GM23338 (cell line): ENCODE results near the gene ACAN. TPM values are rescaled to one million over a fixed set of nuclear protein-coding genes. Genes with fewer than 3 reads are reported as not detected.

Source experiments
- ATAC-seq: fragments of 200-7000 bp; cut with Tn5 transposase; 3 replicates; pipeline ENCODE4 v1.9.1; 2020
- DNase-seq: peaks from one replicate; pipeline ENCODE4 v3.0.0-alpha.2; 2015; ENCODE audit warnings: low spot score
- H2AFZ ChIP-seq: fragments of 200-600 bp; sonication (generic); 2 replicates; pipeline ENCODE4 v1.8.0; 2016; ENCODE audit warnings: antibody characterized with exemption, mild to moderate bottlenecking, moderate library complexity
- H3F3A ChIP-seq: fragments of 200-600 bp; sonication (generic); replicated peaks from 2 replicates; pipeline ENCODE4 v1.8.0; 2017; ENCODE audit warnings: antibody characterized with exemption, mixed run types, low read depth
- H3K27ac ChIP-seq: fragments of 200-600 bp; sonication (generic); 2 replicates; pipeline ENCODE4 v1.6.1; 2016; ENCODE audit warnings: low read depth
- H3K27me3 ChIP-seq: fragments of 200-600 bp; sonication (generic); 2 replicates; pipeline ENCODE4 v1.8.0; 2016; ENCODE audit warnings: mild to moderate bottlenecking, mixed run types, moderate library complexity; ENCODE audit not compliant: insufficient read depth
- H3K36me3 ChIP-seq: fragments of 200-600 bp; sonication (generic); 2 replicates; pipeline ENCODE4 v1.8.0; 2016; ENCODE audit warnings: mild to moderate bottlenecking; ENCODE audit not compliant: insufficient read depth
- H3K4me1 ChIP-seq: fragments of 200-600 bp; sonication (generic); 2 replicates; pipeline ENCODE4 v1.8.0; 2016; ENCODE audit warnings: mild to moderate bottlenecking, moderate library complexity; ENCODE audit not compliant: insufficient read depth
- H3K4me2 ChIP-seq: fragments of 200-600 bp; sonication (generic); 2 replicates; pipeline ENCODE4 v1.7.1; 2017; ENCODE audit warnings: mixed run types
- H3K4me3 ChIP-seq: fragments of 200-600 bp; sonication (generic); 2 replicates; pipeline ENCODE4 v1.6.1; 2016; ENCODE audit warnings: mixed run types
- H3K79me2 ChIP-seq: fragments of 200-600 bp; sonication (generic); replicated peaks from 2 replicates; pipeline ENCODE4 v1.8.0; 2017; ENCODE audit warnings: mild to moderate bottlenecking; ENCODE audit not compliant: insufficient read depth
- H3K9me2 ChIP-seq: fragments of 200-600 bp; sonication (generic); 2 replicates; pipeline ENCODE4 v1.8.0; 2017; ENCODE audit not compliant: insufficient read depth
- H4K20me1 ChIP-seq: fragments of 200-600 bp; sonication (generic); replicated peaks from 2 replicates; pipeline ENCODE4 v1.8.0; 2017; ENCODE audit warnings: mild to moderate bottlenecking; ENCODE audit not compliant: insufficient read depth
- H3K27ac Mint-ChIP-seq: 2 replicates; pipeline ENCODE4 v1.8.0; 2020; ENCODE audit warnings: inconsistent platforms, mild to moderate bottlenecking, moderate library complexity, mixed read lengths
- H3K27me3 Mint-ChIP-seq: 3 replicates; pipeline ENCODE4 v1.8.0; 2022; ENCODE audit warnings: low read depth, mild to moderate bottlenecking, moderate library complexity, mixed read lengths, inconsistent platforms; ENCODE audit not compliant: insufficient read depth, poor library complexity
- H3K36me3 Mint-ChIP-seq: 3 replicates; pipeline ENCODE4 v1.8.0; 2021; ENCODE audit warnings: low read depth, mild to moderate bottlenecking, inconsistent platforms, moderate library complexity, mixed read lengths
- H3K4me1 Mint-ChIP-seq: 3 replicates; pipeline ENCODE4 v1.8.0; 2020; ENCODE audit warnings: mild to moderate bottlenecking, inconsistent platforms, mixed read lengths
- H3K4me3 Mint-ChIP-seq: 3 replicates; pipeline ENCODE4 v1.8.0; 2021; ENCODE audit warnings: moderate library complexity, mild to moderate bottlenecking, inconsistent platforms, mixed read lengths
- H3K9me3 Mint-ChIP-seq: 3 replicates; pipeline ENCODE4 v1.8.0; 2020; ENCODE audit warnings: moderate library complexity, mild to moderate bottlenecking, inconsistent platforms, mixed read lengths
- CREB1 ChIP-seq: fragments of 250-450 bp; sonication (Bioruptor Pico); IDR thresholded peaks from 2 replicates; pipeline ENCODE4 v1.5.0; 2020; ENCODE audit warnings: low read depth, mild to moderate bottlenecking, moderate library complexity
- CTCF ChIP-seq, 2 experiments: fragments of 200-600 bp in 1 of 2; sonication (generic) in 1 of 2; conservative IDR thresholded peaks; 2 replicates each; pipeline versions ENCODE4 v1.5.1 to v1.6.1; 2016 to 2017; ENCODE audit warnings: antibody characterized with exemption in 2 of 2, low read depth in 2 of 2, mild to moderate bottlenecking in 2 of 2, moderate library complexity in 1 of 2
- ETS1 ChIP-seq: IDR thresholded peaks from 2 replicates; pipeline ENCODE4 v1.6.1; 2016; ENCODE audit warnings: antibody characterized with exemption
- EZH2 ChIP-seq: fragments of 200-600 bp; sonication (generic); IDR thresholded peaks from one replicate; pipeline ENCODE4 v1.8.0; 2017; ENCODE audit warnings: antibody characterized with exemption, mild to moderate bottlenecking, low read depth; ENCODE audit not compliant: unreplicated experiment
- EZH2phosphoT487 ChIP-seq: fragments of 200-600 bp; sonication (generic); IDR thresholded peaks from one replicate; pipeline ENCODE4 v1.8.1; 2018; ENCODE audit warnings: antibody characterized with exemption; ENCODE audit not compliant: unreplicated experiment
- NANOG ChIP-seq: IDR thresholded peaks from 2 replicates; pipeline ENCODE4 v1.6.1; 2016; ENCODE audit warnings: antibody characterized with exemption, borderline replicate concordance
- POLR2AphosphoS5 ChIP-seq: IDR thresholded peaks from 2 replicates; pipeline ENCODE4 v1.6.1; 2016; ENCODE audit warnings: antibody characterized with exemption, low read depth
- STAT1 ChIP-seq: IDR thresholded peaks from one replicate; pipeline ENCODE4 v1.6.1; 2016; ENCODE audit warnings: antibody characterized with exemption; ENCODE audit not compliant: unreplicated experiment
- polyA plus RNA-seq: library from polyadenylated mRNA; unstranded; fragments of >200 nt; fragmentation: Nextera tagmentation; extraction: Ambion mirVana; gene quantifications from 2 replicates; pipeline ENCODE4 v1.2.1, GENCODE V29; 2016
- total RNA-seq: library from RNA; depleted of rRNA; stranded (reverse); fragments of >200 nt; shearing (Covaris generic); gene quantifications from 2 replicates; pipeline ENCODE4 v1.2.3, GENCODE V29; 2014

ACAN gene
- total and polyA plus RNA-seq, 2 experiments from 2014 or later = 2.5 to 4.9 TPM

DNA sequence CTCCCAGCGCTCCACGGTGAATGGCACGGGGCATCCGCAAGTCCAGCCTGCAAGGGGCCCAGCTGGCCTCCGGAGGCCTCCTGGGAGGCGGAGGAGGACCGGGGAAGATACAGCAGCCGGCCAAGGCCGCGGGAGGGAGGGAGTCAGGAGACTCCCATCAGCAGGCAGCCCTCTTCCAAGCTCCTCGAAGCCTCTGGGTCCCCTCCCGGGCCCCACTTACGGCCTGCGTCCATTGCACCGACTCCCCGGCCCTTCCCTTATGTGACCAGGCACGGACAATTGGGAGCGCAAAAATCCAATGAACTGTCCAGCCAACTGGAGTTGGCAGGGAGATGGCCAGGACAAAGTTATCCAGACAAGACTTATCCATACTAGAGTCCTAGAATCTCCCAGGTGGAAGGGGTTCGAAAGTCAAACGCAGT, 109.3 kb downstream of the ACAN start (continued):
- TF ChIP-seq ETS1 = no peak
- TF ChIP-seq NANOG = no peak
- no peak for TF ChIP-seq CREB1

- Histone ChIP-seq H4K20me1 (peaks cover 31% of the 10 kb centered on the region), H3K79me2 (peaks cover 48% of the 10 kb centered on the region), H3F3A (0 out of 2 replicates have a peak, but pooled peaks cover 3% of the 10 kb centered on the region), H3K9me2 (no peaks in the 10 kb centered on the region), H2AFZ (0 out of 2 replicates have a peak within 1 kb of the TSS, but pooled peaks have one; percentile 28), H3K4me2 (peak within 1 kb of the TSS; percentile 99), H3K4me3 (peak within 1 kb of the TSS; percentile 99), H3K36me3 (peaks cover 32% of the 10 kb centered on the region), H3K27me3 (no peaks in the 10 kb centered on the region), H3K27ac (peak within 1 kb of the TSS; percentile 84), H3K4me1 (peaks cover 34% of the 10 kb centered on the region)
- DNase-seq (peak; percentile 97), ATAC-seq (peak; percentile 86)
- Mint-ChIP-seq H3K4me1 (peaks cover 38% of the 10 kb centered on the region), H3K27me3 (peaks cover 12% of the 10 kb centered on the region), H3K27ac (peak within 1 kb of the TSS; percentile 96), H3K36me3 (peaks cover 44% of the 10 kb centered on the region), H3K4me3 (peak within 1 kb of the TSS; percentile 91), H3K9me3 (no peaks in the 10 kb centered on the region)
- TF ChIP-seq ETS1 (0 out of 2 replicates have a peak, but pooled peaks have one; percentile 17), EZH2 (no peak), CREB1 (peak; percentile 45; the same call in 1 of the 2 replicates), NANOG (no peak), CTCF (conservative IDR thresholded peaks at IDR 0.05; ENCODE audit: low read depth in 2 of 2) (peak in 1 of 2 experiments; percentile 28; a peak in 2 of 4 replicates), POLR2AphosphoS5 (peak; percentile 94)
Observed at GRCh38 chr15:88913017-88913849, 110.0 kb downstream of the ACAN start, which contains the start of gene MFGE8. Gene MFGE8 (minus strand): TSS chr15:88913379. CDS start chr15:88913319, 60 bp downstream.

GRCh38 chr15:88913850-88914169, 110.6 kb downstream of the ACAN start:
- 0 out of 2 replicates have a peak, but pooled peaks cover 3% of the 10 kb centered on the region for H3F3A ChIP-seq
- H3K4me1 ChIP-seq = peaks cover 34% of the 10 kb centered on the region
- DNase-seq = no peak
- peaks cover 14% of the 10 kb centered on the region for H3K27me3 Mint-ChIP-seq
- H2AFZ ChIP-seq = no peak overlapping the region
- H3K4me3 ChIP-seq = peak overlapping the region; percentile 99
- H4K20me1 ChIP-seq = peaks cover 31% of the 10 kb centered on the region
- no peaks in the 10 kb centered on the region for H3K27me3 ChIP-seq
- no peak for ATAC-seq
- peak overlapping the region; percentile 99 for H3K4me2 ChIP-seq
- H3K79me2 ChIP-seq = peaks cover 42% of the 10 kb centered on the region
- H3K4me3 Mint-ChIP-seq = peak overlapping the region; percentile 91
- peak overlapping the region; percentile 96; the same call in 1 of the 2 replicates for H3K27ac Mint-ChIP-seq
- H3K36me3 ChIP-seq = peaks cover 32% of the 10 kb centered on the region
- peaks cover 32% of the 10 kb centered on the region for H3K4me1 Mint-ChIP-seq
- H3K27ac ChIP-seq = peak overlapping the region; percentile 81
- no peaks in the 10 kb centered on the region for H3K9me3 Mint-ChIP-seq
- peaks cover 38% of the 10 kb centered on the region for H3K36me3 Mint-ChIP-seq
- H3K9me2 ChIP-seq = no peaks in the 10 kb centered on the region
- TF ChIP-seq CTCF (conservative IDR thresholded peaks at IDR 0.05; ENCODE audit: low read depth in 2 of 2) (no peak), ETS1 (no peak), STAT1 (no peak), EZH2phosphoT487 (no peak), CREB1 (no peak), NANOG (no peak)
